Keratinocyte (primary cell): ENCODE measurements around the gene MSH2. TPM values are rescaled to one million over a fixed set of nuclear protein-coding genes. Genes with fewer than 3 reads are reported as not detected.

Experiments
- DNase-seq: peaks from one replicate; pipeline ENCODE4 v3.0.0-alpha.2; 2011; ENCODE audit warnings: low read depth, missing footprints, low spot score
- FAIRE-seq: peaks from 2 replicates; lab custom pipeline; 2011; peaks lifted over from hg19 to GRCh38; lab: Jason Lieb, UNC
- H2AFZ ChIP-seq: 2 replicates; pipeline ENCODE4 v1.6.0; 2012; ENCODE audit warnings: low read length, control low read depth, inconsistent platforms; ENCODE audit not compliant: control insufficient read depth
- H3K27ac ChIP-seq: 2 replicates; pipeline ENCODE4 v1.5.1; 2011; ENCODE audit warnings: low read length; ENCODE audit not compliant: control insufficient read depth, insufficient read depth
- H3K27me3 ChIP-seq: 3 replicates; pipeline ENCODE4 v1.6.0; 2011; ENCODE audit warnings: low read length; ENCODE audit not compliant: control insufficient read depth, insufficient read depth; ENCODE audit errors: extremely low read depth
- H3K36me3 ChIP-seq, 2 experiments: 2 replicates in 1 of 2; 3 replicates in 1 of 2; pipeline ENCODE4 v1.5.1; 2011; ENCODE audit warnings: low read length in 2 of 2, mild to moderate bottlenecking in 1 of 2; ENCODE audit not compliant: control insufficient read depth in 2 of 2, insufficient read depth in 2 of 2; ENCODE audit errors: extremely low read depth in 1 of 2
- H3K4me1 ChIP-seq: 3 replicates; pipeline ENCODE4 v1.5.1; 2011; ENCODE audit warnings: low read length; ENCODE audit not compliant: control insufficient read depth, insufficient read depth; ENCODE audit errors: extremely low read depth
- H3K4me2 ChIP-seq: 3 replicates; pipeline ENCODE4 v1.6.0; 2011; ENCODE audit warnings: low read depth, low read length; ENCODE audit not compliant: control insufficient read depth, insufficient read depth; ENCODE audit errors: extremely low read depth
- H3K4me3 ChIP-seq, 3 experiments: fragments of 200-600 bp in 1 of 3; sonication (generic) in 1 of 3; 2 replicates in 2 of 3; 3 replicates in 1 of 3; pipeline ENCODE4 v1.5.1; 2011 to 2016; ENCODE audit warnings: low read length in 3 of 3, mild to moderate bottlenecking in 3 of 3, control low read depth in 2 of 3, inconsistent platforms in 1 of 3, low read depth in 1 of 3, mixed read lengths in 1 of 3, mixed run types in 1 of 3, moderate library complexity in 1 of 3; ENCODE audit not compliant: control insufficient read depth in 2 of 3, insufficient read depth in 2 of 3; ENCODE audit errors: extremely low read depth in 1 of 3
- H3K79me2 ChIP-seq: 2 replicates; pipeline ENCODE4 v1.6.0; 2012; ENCODE audit warnings: low read length; ENCODE audit not compliant: control insufficient read depth, insufficient read depth
- H3K9ac ChIP-seq: 3 replicates; pipeline ENCODE4 v1.6.0; 2011; ENCODE audit warnings: low read length; ENCODE audit not compliant: control insufficient read depth, insufficient read depth; ENCODE audit errors: extremely low read depth
- H3K9me1 ChIP-seq: 3 replicates; pipeline ENCODE4 v1.6.0; 2011; ENCODE audit warnings: low read length; ENCODE audit not compliant: control insufficient read depth, insufficient read depth; ENCODE audit errors: extremely low read depth
- H3K9me3 ChIP-seq: 2 replicates; pipeline ENCODE4 v1.5.1; 2012; ENCODE audit warnings: low read depth, low read length; ENCODE audit not compliant: control insufficient read depth
- H4K20me1 ChIP-seq: 3 replicates; pipeline ENCODE4 v1.6.0; 2011; ENCODE audit warnings: low read length; ENCODE audit not compliant: control insufficient read depth, insufficient read depth; ENCODE audit errors: extremely low read depth
- CTCF ChIP-seq, 3 experiments: IDR thresholded peaks in 1 of 3; conservative IDR thresholded peaks in 1 of 3; optimal IDR thresholded peaks in 1 of 3; 2 replicates in 2 of 3; 3 replicates in 1 of 3; pipeline versions ENCODE3 to v1.5.1; 2011; ENCODE audit warnings: low read length in 3 of 3, mild to moderate bottlenecking in 3 of 3, moderate library complexity in 2 of 3, control low read depth in 1 of 3, inconsistent platforms in 1 of 3; ENCODE audit not compliant: insufficient read depth in 2 of 3; ENCODE audit errors: extremely low read depth in 1 of 3
- EZH2 ChIP-seq: IDR thresholded peaks from one replicate; pipeline ENCODE4 v1.6.1; 2012; ENCODE audit warnings: inconsistent platforms, mild to moderate bottlenecking, low read length, moderate library complexity
- dilution Hi-C: fragments of 300-500 bp; cut with MboI; formaldehyde crosslinking; loops from one replicate; pipeline ENCODE4 v1.7.0; 2020; ENCODE audit warnings: low sequenced_read_pairs; ENCODE audit not compliant: extremely low pct_ligation_motif_present
- polyA plus RNA-seq, 5 experiments: library from polyadenylated mRNA; depleted of rRNA in 3 of 5; stranded (reverse) in 3 of 5; stranded (forward) in 1 of 5; unstranded in 1 of 5; fragments of >200 nt; gene quantifications; 1 replicate in 1 of 5; 2 replicates in 3 of 5; 3 replicates in 1 of 5; pipeline versions ENCODE4 v1.2.1 to v1.2.3, GENCODE V29; 2011 to 2012; ENCODE audit warnings: missing spikeins in 2 of 5, low read depth in 1 of 5, low replicate concordance in 1 of 5

MSH2 gene
- polyA plus RNA-seq, 1 donor (not counting 4 experiments of a cell fraction or from before 2014, with no cell fraction given) = 16.8 TPM

GRCh38 chr2:47510745-47511144, 107.8 kb downstream of the MSH2 start:
- Histone ChIP-seq H3K27me3 (peaks cover 10% of the 10 kb centered on the region), H4K20me1 (no peaks in the 10 kb centered on the region), H3K9me1 (no peaks in the 10 kb centered on the region), H3K4me2 (no peak overlapping the region), H3K36me3 (no peaks in the 10 kb centered on the region), H3K4me3 (no peak overlapping the region), H3K27ac (no peak overlapping the region), H3K79me2 (no peaks in the 10 kb centered on the region), H3K4me1 (no peaks in the 10 kb centered on the region), H2AFZ (no peak overlapping the region), H3K9me3 (no peaks in the 10 kb centered on the region), H3K9ac (no peak overlapping the region)
- DNase-seq = no peak
- FAIRE-seq = no peak
- dilution Hi-C loops = no loop called here
- TF ChIP-seq CTCF (optimal IDR thresholded peaks at IDR 0.05 in 1 of 3, IDR thresholded peaks at IDR 0.05 in 1 of 3, conservative IDR thresholded peaks at IDR 0.05 in 1 of 3; ENCODE audit: extremely low read depth in 1 of 3, insufficient read depth in 2 of 3, low read length in 3 of 3) = peak in 1 of 3 experiments; percentile 14
- TF ChIP-seq EZH2 = no peak

- dilution Hi-C loops = no loop called here
- no peak overlapping the region for H3K9ac ChIP-seq
- H3K4me1 ChIP-seq = no peaks in the 10 kb centered on the region
- H3K9me1 ChIP-seq = no peaks in the 10 kb centered on the region
- H3K4me3 ChIP-seq = no peak overlapping the region
- peak; percentile 73 for FAIRE-seq
- DNase-seq = no peak
- no peak overlapping the region for H3K27ac ChIP-seq
- H3K27me3 ChIP-seq = peaks cover 10% of the 10 kb centered on the region
- H3K9me3 ChIP-seq = no peaks in the 10 kb centered on the region
- H3K4me2 ChIP-seq = no peak overlapping the region
- no peaks in the 10 kb centered on the region for H4K20me1 ChIP-seq
- H3K79me2 ChIP-seq = no peaks in the 10 kb centered on the region
- no peaks in the 10 kb centered on the region for H3K36me3 ChIP-seq
- TF ChIP-seq CTCF (optimal IDR thresholded peaks at IDR 0.05 in 1 of 3, IDR thresholded peaks at IDR 0.05 in 1 of 3, conservative IDR thresholded peaks at IDR 0.05 in 1 of 3; ENCODE audit: extremely low read depth in 1 of 3, insufficient read depth in 2 of 3, low read length in 3 of 3) (no peak), EZH2 (no peak)
- H2AFZ ChIP-seq = peak overlapping the region; percentile 77
These were observed 109.7 kb downstream of the MSH2 start for GRCh38 chr2:47512581-47513083.
